RKO (cell line): Measurements from ENCODE around the gene C20orf173.
A peak's percentile ranks its signal among the peaks of the same experiment; 100 is the strongest.

Experiments
- DNase-seq: peaks from one replicate; pipeline ENCODE4 v3.0.0-alpha.2; 2016; ENCODE audit warnings: low spot score

The C20orf173 gene

GRCh38 chr20:35506872-35507638 is 22.4 kb downstream of the C20orf173 start:
- peak; percentile 18 for DNase-seq

- no peak for DNase-seq
Observed at GRCh38 chr20:35506179-35506578, 23.3 kb downstream of the C20orf173 start.

GRCh38 chr20:35504751-35505150 is 24.7 kb downstream of the C20orf173 start:
- no peak for DNase-seq

GRCh38 chr20:35503841-35504561 is 25.5 kb downstream of the C20orf173 start:
- DNase-seq, result no peak

GRCh38 chr20:35503281-35503680 is 26.2 kb downstream of the C20orf173 start:
- no peak for DNase-seq

- no peak for DNase-seq
Observed at GRCh38 chr20:35502352-35502751, 27.1 kb downstream of the C20orf173 start.

- DNase-seq, result no peak
Observed at GRCh38 chr20:35499271-35499670, 30.2 kb downstream of the C20orf173 start.

- no peak for DNase-seq
Observed at GRCh38 chr20:35497780-35498189, 31.7 kb downstream of the C20orf173 start.

GRCh38 chr20:35497320-35497719 is 32.1 kb downstream of the C20orf173 start:
- no peak for DNase-seq

- no peak for DNase-seq
Observed at GRCh38 chr20:35496481-35496880, 33.0 kb downstream of the C20orf173 start.

- no peak for DNase-seq
Observed at GRCh38 chr20:35492352-35492751, 37.1 kb downstream of the C20orf173 start.

GRCh38 chr20:35491823-35492222 is 37.6 kb downstream of the C20orf173 start:
- DNase-seq, result no peak

GRCh38 chr20:35490736-35491181 is 38.7 kb downstream of the C20orf173 start:
- no peak for DNase-seq

- no peak for DNase-seq
Observed at GRCh38 chr20:35489717-35490116, 39.7 kb downstream of the C20orf173 start.

- no peak for DNase-seq
Observed at GRCh38 chr20:35487479-35487878, 42.0 kb downstream of the C20orf173 start.

GRCh38 chr20:35479798-35480197 is 49.7 kb downstream of the C20orf173 start:
- DNase-seq, result no peak

- no peak for DNase-seq
Observed at GRCh38 chr20:35478804-35479472, 50.5 kb downstream of the C20orf173 start.
